SK-N-SH treated with all-trans-retinoic acid at 6 μM for 48 hours (cell line): ENCODE measurements around the gene TTC31.

Experiments
- ARNTL ChIP-seq: fragments of 450-650 bp; formaldehyde crosslinking; IDR thresholded peaks from 2 replicates; pipeline ENCODE4 v1.5.0; 2020; ENCODE audit warnings: low read depth, mild to moderate bottlenecking, moderate library complexity, borderline replicate concordance
- CREB5 ChIP-seq: fragments of 250-450 bp; sonication (Bioruptor Pico); IDR thresholded peaks from 2 replicates; pipeline ENCODE4 v1.5.1; 2020; ENCODE audit warnings: low read depth, mild to moderate bottlenecking, moderate library complexity
- CSRNP3 ChIP-seq: fragments of 250-450 bp; sonication (Bioruptor Pico); IDR thresholded peaks from 2 replicates; pipeline ENCODE4 v1.5.1; 2021; ENCODE audit warnings: mild to moderate bottlenecking, moderate library complexity
- ESRRG ChIP-seq: fragments of 250-450 bp; sonication (Bioruptor Pico); IDR thresholded peaks from 2 replicates; pipeline ENCODE4 v1.6.1; 2021; ENCODE audit warnings: mild to moderate bottlenecking
- GLIS3 ChIP-seq: fragments of 250-450 bp; sonication (Bioruptor Pico); IDR thresholded peaks from 2 replicates; pipeline ENCODE4 v1.5.0; 2020; ENCODE audit warnings: mild to moderate bottlenecking, moderate library complexity
- PATZ1 ChIP-seq: fragments of 250-450 bp; sonication (Bioruptor Pico); IDR thresholded peaks from 2 replicates; pipeline ENCODE4 v1.8.0; 2020; ENCODE audit warnings: mild to moderate bottlenecking, moderate library complexity, borderline replicate concordance
- POU6F1 ChIP-seq: fragments of 250-450 bp; sonication (Bioruptor Pico); IDR thresholded peaks from 2 replicates; pipeline ENCODE4 v1.8.0; 2021; ENCODE audit warnings: low read depth, mild to moderate bottlenecking, moderate library complexity, borderline replicate concordance
- PPARA ChIP-seq: fragments of 250-450 bp; sonication (Bioruptor Pico); IDR thresholded peaks from 2 replicates; pipeline ENCODE4 v1.5.0; 2020; ENCODE audit warnings: mild to moderate bottlenecking, borderline replicate concordance
- RARB ChIP-seq: fragments of 250-450 bp; sonication (Bioruptor Pico); IDR thresholded peaks from 2 replicates; pipeline ENCODE4 v1.8.0; 2021; ENCODE audit warnings: mild to moderate bottlenecking, moderate library complexity
- TSHZ2 ChIP-seq: fragments of 250-450 bp; sonication (Bioruptor Pico); IDR thresholded peaks from 2 replicates; pipeline ENCODE4 v1.5.0; 2020; ENCODE audit warnings: mild to moderate bottlenecking, moderate library complexity
- ZC3H10 ChIP-seq: fragments of 250-450 bp; sonication (Bioruptor Pico); IDR thresholded peaks from 2 replicates; pipeline ENCODE4 v1.5.1; 2021; ENCODE audit warnings: mild to moderate bottlenecking, moderate library complexity
- ZNF565 ChIP-seq: fragments of 450-650 bp; formaldehyde crosslinking; conservative IDR thresholded peaks from 2 replicates; pipeline ENCODE4 v1.5.0; 2020; ENCODE audit warnings: low read depth, mild to moderate bottlenecking, moderate library complexity

GRCh38 chr2:74439803-74440377 is 43.0 kb upstream of the TTC31 start:
- TF ChIP-seq CREB5 (CRISPR knock-in tag) (no peak), PATZ1 (CRISPR knock-in tag) (no peak), ESRRG (CRISPR knock-in tag) (no peak), ARNTL (CRISPR knock-in tag) (no peak), POU6F1 (CRISPR knock-in tag) (no peak), CSRNP3 (no peak), RARB (no peak), ZNF565 (CRISPR knock-in tag) (no peak), TSHZ2 (CRISPR knock-in tag) (no peak), GLIS3 (no peak), PPARA (CRISPR knock-in tag) (no peak), ZC3H10 (CRISPR knock-in tag) (no peak)
